RWPE2 (cell line): ENCODE measurements around the gene MAML1.

Source experiments
- ATAC-seq: fragments of 200-7000 bp; cut with Tn5 transposase; 3 replicates; pipeline ENCODE4 v1.9.1; 2021; ENCODE audit warnings: low read depth
- DNase-seq: peaks from one replicate; pipeline ENCODE4 v3.0.0-alpha.2; 2020; ENCODE audit warnings: low spot score
- H3K27ac ChIP-seq: fragments of 450-650 bp; 2 replicates; pipeline ENCODE4 v1.5.1; 2017; ENCODE audit warnings: mild to moderate bottlenecking; ENCODE audit not compliant: poor library complexity, severe bottlenecking
- H3K27me3 ChIP-seq: fragments of 250-450 bp; sonication (Bioruptor Pico); 2 replicates; pipeline ENCODE4 v1.5.1; 2021; ENCODE audit warnings: mild to moderate bottlenecking, moderate library complexity; ENCODE audit not compliant: insufficient read depth, poor library complexity, severe bottlenecking
- H3K36me3 ChIP-seq: fragments of 250-450 bp; sonication (Bioruptor Pico); 2 replicates; pipeline ENCODE4 v1.5.1; 2020; ENCODE audit warnings: low read depth, mild to moderate bottlenecking, moderate library complexity
- H3K4me1 ChIP-seq: fragments of 250-450 bp; sonication (Bioruptor Pico); 2 replicates; pipeline ENCODE4 v1.5.1; 2021; ENCODE audit warnings: mild to moderate bottlenecking, moderate library complexity; ENCODE audit not compliant: insufficient read depth, poor library complexity, severe bottlenecking
- H3K4me3 ChIP-seq: fragments of 250-450 bp; sonication (Bioruptor Pico); 2 replicates; pipeline ENCODE4 v1.5.1; 2021; ENCODE audit warnings: mild to moderate bottlenecking, moderate library complexity; ENCODE audit not compliant: severe bottlenecking
- H3K9me3 ChIP-seq: fragments of 250-450 bp; sonication (Bioruptor Pico); 2 replicates; pipeline ENCODE4 v1.5.1; 2021; ENCODE audit warnings: mild to moderate bottlenecking, moderate library complexity; ENCODE audit not compliant: severe bottlenecking
- TF ChIP-seq, protein P1 (sequence below): fragments of 450-650 bp; IDR thresholded peaks from one replicate; pipeline ENCODE4 v1.5.1; 2017; ENCODE audit warnings: mild to moderate bottlenecking, moderate library complexity; ENCODE audit not compliant: poor library complexity, severe bottlenecking

Gene MAML1

DNA sequence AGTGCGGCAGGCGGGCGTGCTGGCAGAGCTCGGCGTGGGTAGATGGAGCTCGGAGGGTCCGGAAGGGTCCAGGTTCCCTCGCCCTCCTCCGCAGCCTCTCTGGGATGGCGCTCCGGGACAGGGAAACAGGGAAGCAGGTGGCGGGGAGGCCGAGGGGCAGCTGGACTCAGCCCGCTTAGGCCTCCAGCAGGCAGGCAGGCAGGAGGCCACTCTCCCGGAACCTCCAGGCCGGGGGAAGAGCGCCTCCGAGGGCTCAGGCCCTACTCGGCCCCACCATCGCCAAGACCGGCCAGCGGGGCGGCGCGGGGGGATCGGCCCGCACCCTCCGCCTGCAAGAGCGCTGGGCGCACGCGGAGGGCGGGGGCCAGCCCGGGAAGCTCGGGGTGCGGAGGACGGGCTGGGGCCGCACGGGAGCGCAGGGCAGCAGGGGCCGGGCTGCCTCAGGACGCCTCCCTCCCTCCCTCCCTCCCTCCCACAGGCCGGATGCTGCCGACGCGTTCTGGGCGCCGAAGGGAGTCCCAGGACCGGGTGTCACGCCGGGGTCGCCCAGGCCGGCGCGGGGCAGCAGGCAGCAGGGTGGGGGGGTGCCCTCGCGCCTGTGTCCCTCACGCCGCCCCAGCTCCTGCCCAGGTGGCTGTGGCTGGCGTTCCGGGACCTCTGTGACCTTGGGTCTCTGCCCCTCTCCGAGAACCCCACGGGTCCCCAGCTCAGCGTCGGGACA, 73.1 kb downstream of the MAML1 start:
- ATAC-seq (peak; percentile 45), DNase-seq (peak; percentile 78)
- Histone ChIP-seq H3K4me1 (peaks cover 13% of the 10 kb centered on the region), H3K4me3 (peak overlapping the region; percentile 75), H3K27me3 (no peaks in the 10 kb centered on the region), H3K9me3 (no peaks in the 10 kb centered on the region), H3K27ac (peak overlapping the region; percentile 83), H3K36me3 (peaks cover 19% of the 10 kb centered on the region)
- TF ChIP-seq, protein P1, sequence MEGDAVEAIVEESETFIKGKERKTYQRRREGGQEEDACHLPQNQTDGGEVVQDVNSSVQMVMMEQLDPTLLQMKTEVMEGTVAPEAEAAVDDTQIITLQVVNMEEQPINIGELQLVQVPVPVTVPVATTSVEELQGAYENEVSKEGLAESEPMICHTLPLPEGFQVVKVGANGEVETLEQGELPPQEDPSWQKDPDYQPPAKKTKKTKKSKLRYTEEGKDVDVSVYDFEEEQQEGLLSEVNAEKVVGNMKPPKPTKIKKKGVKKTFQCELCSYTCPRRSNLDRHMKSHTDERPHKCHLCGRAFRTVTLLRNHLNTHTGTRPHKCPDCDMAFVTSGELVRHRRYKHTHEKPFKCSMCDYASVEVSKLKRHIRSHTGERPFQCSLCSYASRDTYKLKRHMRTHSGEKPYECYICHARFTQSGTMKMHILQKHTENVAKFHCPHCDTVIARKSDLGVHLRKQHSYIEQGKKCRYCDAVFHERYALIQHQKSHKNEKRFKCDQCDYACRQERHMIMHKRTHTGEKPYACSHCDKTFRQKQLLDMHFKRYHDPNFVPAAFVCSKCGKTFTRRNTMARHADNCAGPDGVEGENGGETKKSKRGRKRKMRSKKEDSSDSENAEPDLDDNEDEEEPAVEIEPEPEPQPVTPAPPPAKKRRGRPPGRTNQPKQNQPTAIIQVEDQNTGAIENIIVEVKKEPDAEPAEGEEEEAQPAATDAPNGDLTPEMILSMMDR = no peak

DNA sequence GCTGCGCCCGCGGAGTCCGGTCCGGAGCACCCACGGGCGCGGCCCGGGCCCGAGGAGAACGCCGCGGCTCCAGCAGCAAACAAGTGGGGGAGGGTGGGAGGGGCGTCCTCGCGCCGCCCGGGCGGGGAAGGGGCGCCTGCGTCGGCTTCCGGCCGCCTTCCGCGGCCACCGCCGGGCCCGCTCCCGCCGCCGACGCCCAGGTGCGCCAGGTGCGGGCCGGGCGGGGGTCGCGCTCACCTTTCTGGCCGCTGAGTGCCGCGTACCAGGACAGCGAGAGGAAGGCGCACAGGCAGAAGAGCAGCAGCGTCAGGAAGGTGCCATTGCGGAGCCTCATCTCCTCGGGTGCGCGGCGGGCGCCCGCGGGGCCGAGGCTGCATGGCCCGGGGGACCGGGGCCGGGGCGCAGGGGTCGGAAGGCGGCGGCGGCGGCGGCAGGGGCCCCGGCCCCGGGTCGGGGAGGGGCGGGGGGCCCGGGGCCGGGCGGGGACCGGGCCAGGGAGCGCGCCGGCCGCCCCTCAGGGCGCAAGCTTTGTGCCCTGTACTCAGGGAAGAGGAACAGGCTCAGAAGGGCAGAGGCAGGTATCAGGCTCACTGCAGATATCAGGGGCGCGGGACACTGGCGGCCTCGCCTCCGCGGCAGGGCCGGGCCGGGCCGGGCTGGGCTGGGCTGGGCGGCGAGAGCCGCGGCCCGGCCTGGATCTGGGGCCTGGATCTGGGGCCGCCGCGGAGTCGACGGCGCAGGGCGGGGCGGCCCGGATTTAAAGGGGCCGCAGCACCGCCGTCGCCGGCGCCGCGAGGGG, 73.8 kb downstream of the MAML1 start, which contains the start of gene MGAT4B:
TSS of gene MGAT4B (minus strand) at position 617 of the 799 bp plus-strand sequence. CDS start at position 334, 283 bp downstream.
- Histone ChIP-seq H3K4me3 (peak within 1 kb of the TSS; percentile 75), H3K4me1 (peaks cover 13% of the 10 kb centered on the region)

DNA sequence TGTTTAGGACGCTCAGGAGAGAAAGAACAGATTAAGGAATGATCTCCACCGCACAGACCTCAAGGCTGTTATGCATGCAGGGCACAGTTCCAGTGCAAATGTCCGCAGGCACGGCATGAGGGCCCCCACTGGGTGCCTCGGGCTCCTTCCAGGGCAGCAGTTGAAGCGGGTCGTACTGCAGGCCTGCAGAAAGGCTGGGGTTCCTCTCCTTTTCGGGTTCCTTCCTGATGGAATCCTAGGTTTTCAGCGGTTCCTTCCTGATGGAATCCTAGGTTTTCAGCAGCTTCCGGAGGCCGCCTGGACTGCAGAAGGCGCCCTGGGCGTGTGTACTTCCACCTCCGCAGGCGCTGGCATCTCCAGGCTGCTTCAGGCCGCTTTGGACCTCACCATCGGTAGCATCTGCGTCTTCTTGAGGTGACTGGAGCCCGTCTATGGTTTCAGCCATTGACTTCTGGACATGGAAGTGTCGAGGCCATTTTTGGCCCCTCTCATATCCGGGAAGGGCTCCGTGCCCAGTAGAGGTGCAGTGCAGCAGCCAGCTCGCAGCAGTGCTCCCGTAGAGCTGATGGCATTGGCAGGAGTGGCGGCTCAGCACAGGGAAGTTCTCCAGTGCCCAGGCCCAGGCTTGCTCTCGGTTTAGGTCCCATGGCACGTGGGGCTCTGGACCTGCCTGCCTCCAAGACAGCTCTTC, 79.7 kb downstream of the MAML1 start:
- H3K36me3 ChIP-seq = peaks cover 43% of the 10 kb centered on the region
- no peaks in the 10 kb centered on the region for H3K9me3 ChIP-seq
- no peak overlapping the region for H3K27ac ChIP-seq
- TF ChIP-seq, protein P1 = no peak
- DNase-seq (no peak), ATAC-seq (no peak)
- H3K4me3 ChIP-seq = no peak overlapping the region
- no peaks in the 10 kb centered on the region for H3K27me3 ChIP-seq
- H3K4me1 ChIP-seq = no peaks in the 10 kb centered on the region

More for the DNA sequence above, 73.8 kb downstream of the MAML1 start, which contains the start of gene MGAT4B:
- H3K36me3 ChIP-seq = peaks cover 16% of the 10 kb centered on the region
- DNase-seq = peak; percentile 69
- peak within 1 kb of the TSS; percentile 83 for H3K27ac ChIP-seq
- no peaks in the 10 kb centered on the region for H3K9me3 ChIP-seq
- ATAC-seq = peak; percentile 73
- no peaks in the 10 kb centered on the region for H3K27me3 ChIP-seq
- TF ChIP-seq, protein P1 = no peak

GRCh38 chr5:179812997-179813607, 80.5 kb downstream of the MAML1 start:
- Histone ChIP-seq H3K27ac (no peak overlapping the region), H3K36me3 (peaks cover 43% of the 10 kb centered on the region), H3K4me3 (no peak overlapping the region), H3K27me3 (no peaks in the 10 kb centered on the region), H3K9me3 (no peaks in the 10 kb centered on the region), H3K4me1 (no peaks in the 10 kb centered on the region)
- no peak for DNase-seq
- TF ChIP-seq, protein P1 = no peak
- ATAC-seq = no peak
